ENCODE results near the gene OSBPL1A.

OSBPL1A gene

DNA sequence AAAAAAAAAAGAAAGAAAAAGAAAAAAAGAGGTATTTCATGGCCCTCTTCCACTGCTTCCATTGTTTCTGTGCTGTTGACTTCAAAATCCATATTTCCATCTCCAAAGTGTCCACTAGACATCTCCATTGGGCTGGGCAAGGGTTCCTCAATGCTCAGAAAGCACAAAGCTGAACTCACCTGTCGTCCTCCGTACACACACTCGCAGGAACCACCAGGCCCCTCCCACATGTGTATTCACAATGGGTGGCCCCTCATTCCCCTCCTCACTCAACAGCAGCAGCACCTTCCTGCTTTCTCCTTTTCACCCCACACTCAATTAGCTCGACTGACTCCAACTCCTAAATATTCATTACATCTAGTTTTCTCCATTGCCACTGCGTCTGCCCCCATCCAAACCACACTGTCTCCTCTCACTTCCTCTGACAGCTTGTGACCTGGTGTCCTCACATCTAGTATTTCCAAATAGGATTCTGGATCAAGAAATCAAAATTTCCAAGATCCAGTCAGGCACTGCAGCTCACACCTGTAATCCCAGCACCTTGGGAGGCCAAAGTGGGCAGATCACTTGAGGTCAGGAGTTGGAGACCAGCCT lies 25.2 kb downstream of the OSBPL1A start:
- ChIA-PET POLR2A (no interaction called here), CTCF (interaction anchor here (1.3 to 1.9 kb wide), 4 partner anchors 10 to 117 kb away, joined by 3 to 9 read pairs (median 6); no protein-coding TSS in a partner anchor)
- H3K27ac ChIP-seq (ENCODE audit: insufficient read depth in 1 of 2, low read depth in 1 of 2, low read length in 2 of 2, poor library complexity in 1 of 2, severe bottlenecking in 2 of 2): no peak overlapping the region
- no peaks in the 10 kb centered on the region for H3K9me3 ChIP-seq (ENCODE audit: control extremely low read depth in 1 of 5, control insufficient read depth in 4 of 5, insufficient read depth in 2 of 5, low read depth in 1 of 5, low read length in 4 of 5)
- WGBS (ENCODE audit: insufficient coverage): 97% methylated on average over 5 of the region's 5 CpGs
- DNase-seq: no peak
- no peak overlapping the region for H3K4me3 ChIP-seq (ENCODE audit: control insufficient read depth in 1 of 7, extremely low read depth in 1 of 7, insufficient read depth in 4 of 7, low read depth in 2 of 7, low read length in 6 of 7)
- H3K27me3 ChIP-seq (replicated peaks in 2 of 5; ENCODE audit: control insufficient read depth in 4 of 5, insufficient read depth in 5 of 5, low read length in 4 of 5): no peaks in the 10 kb centered on the region
- H3K36me3 ChIP-seq (ENCODE audit: control insufficient read depth in 4 of 4, insufficient read depth in 4 of 4, low read length in 3 of 4): peaks cover 10 to 50% (median 28%) of the 10 kb centered on the region in 4 experiments
- peaks cover 1 to 20% (median 13%) of the 10 kb centered on the region in 4 experiments for H3K4me1 ChIP-seq (ENCODE audit: control extremely low read depth in 1 of 4, control insufficient read depth in 4 of 4, insufficient read depth in 4 of 4, low read length in 3 of 4)

DNA sequence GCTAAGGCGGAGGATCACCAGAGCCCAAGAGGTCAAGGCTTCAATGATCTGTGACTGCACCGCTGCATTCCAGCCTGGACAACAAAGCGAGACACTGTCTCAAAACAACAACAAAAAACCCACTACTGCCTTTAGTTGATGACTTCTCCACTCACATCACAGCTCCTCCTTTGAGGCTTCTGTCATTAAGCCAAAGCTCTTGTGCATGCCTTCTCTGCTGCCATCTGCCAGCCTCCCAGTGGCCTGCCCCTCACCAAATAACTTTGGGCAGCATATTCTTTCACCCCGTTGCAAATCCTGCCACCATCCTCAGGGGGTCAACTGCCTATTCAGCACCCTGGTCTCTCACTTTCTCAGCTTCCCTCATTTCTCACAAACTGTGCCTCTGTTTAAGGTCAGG lies 27.5 kb downstream of the OSBPL1A start:
- Histone ChIP-seq H3K9me3 (ENCODE audit: control extremely low read depth in 1 of 5, control insufficient read depth in 4 of 5, insufficient read depth in 2 of 5, low read depth in 1 of 5, low read length in 4 of 5) (no peaks in the 10 kb centered on the region), H3K27me3 (replicated peaks in 2 of 5; ENCODE audit: control insufficient read depth in 4 of 5, insufficient read depth in 5 of 5, low read length in 4 of 5) (no peaks in the 10 kb centered on the region), H3K36me3 (ENCODE audit: control insufficient read depth in 4 of 4, insufficient read depth in 4 of 4, low read length in 3 of 4) (peaks cover 7 to 53% (median 30%) of the 10 kb centered on the region in 4 experiments), H3K27ac (ENCODE audit: insufficient read depth in 1 of 2, low read depth in 1 of 2, low read length in 2 of 2, poor library complexity in 1 of 2, severe bottlenecking in 2 of 2) (no peak overlapping the region), H3K4me1 (ENCODE audit: control extremely low read depth in 1 of 4, control insufficient read depth in 4 of 4, insufficient read depth in 4 of 4, low read length in 3 of 4) (peaks cover 1 to 20% (median 13%) of the 10 kb centered on the region in 4 experiments), H3K4me3 (ENCODE audit: control insufficient read depth in 1 of 7, extremely low read depth in 1 of 7, insufficient read depth in 4 of 7, low read depth in 2 of 7, low read length in 6 of 7) (no peak overlapping the region)
- ChIA-PET POLR2A (interaction anchor here (0.6 kb wide), 1 partner anchor 202 kb away, joined by 3 read pairs; no protein-coding TSS in a partner anchor), CTCF (interaction anchor here (1.3 to 3.8 kb wide), 4 partner anchors 10 to 77 kb away, joined by 3 to 33 read pairs (median 3); no protein-coding TSS in a partner anchor)
- DNase-seq: no peak
- WGBS (ENCODE audit: insufficient coverage): 100% methylated on average over 2 of the region's 4 CpGs

DNA sequence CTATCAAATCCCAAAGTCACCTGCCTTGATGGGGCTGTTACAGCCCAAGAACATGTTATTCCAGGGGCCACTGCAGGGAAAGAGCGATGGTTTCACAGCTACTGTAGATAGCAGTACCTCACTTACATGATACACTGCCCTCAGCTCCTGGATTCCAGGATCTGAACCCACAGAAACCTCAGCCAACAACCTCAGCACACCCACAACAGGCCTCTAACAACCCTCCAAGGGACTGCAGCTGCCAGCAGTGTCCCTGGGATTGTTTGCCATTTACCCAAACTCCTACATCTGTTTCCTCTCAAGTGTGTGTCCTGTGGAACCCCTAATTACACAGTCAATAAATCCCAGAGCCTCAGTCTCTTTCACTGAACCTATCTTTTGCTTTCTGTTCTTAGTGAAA lies 28.2 kb downstream of the OSBPL1A start:
- POLR2A ChIA-PET: interaction anchor here (0.6 to 1.0 kb wide), 3 partner anchors 8 to 32 kb away, joined by 3 to 4 read pairs (median 3); no protein-coding TSS in a partner anchor
- 70% methylated on average over 1 of the region's 1 CpG for WGBS (ENCODE audit: insufficient coverage)
- Histone ChIP-seq H3K4me1 (ENCODE audit: control extremely low read depth in 1 of 4, control insufficient read depth in 4 of 4, insufficient read depth in 4 of 4, low read length in 3 of 4) (peaks cover 1 to 20% (median 13%) of the 10 kb centered on the region in 4 experiments), H3K4me3 (ENCODE audit: control insufficient read depth in 1 of 7, extremely low read depth in 1 of 7, insufficient read depth in 4 of 7, low read depth in 2 of 7, low read length in 6 of 7) (no peak overlapping the region), H3K27ac (ENCODE audit: insufficient read depth in 1 of 2, low read depth in 1 of 2, low read length in 2 of 2, poor library complexity in 1 of 2, severe bottlenecking in 2 of 2) (no peak overlapping the region), H3K27me3 (replicated peaks in 2 of 5; ENCODE audit: control insufficient read depth in 4 of 5, insufficient read depth in 5 of 5, low read length in 4 of 5) (no peaks in the 10 kb centered on the region), H3K9me3 (ENCODE audit: control extremely low read depth in 1 of 5, control insufficient read depth in 4 of 5, insufficient read depth in 2 of 5, low read depth in 1 of 5, low read length in 4 of 5) (no peaks in the 10 kb centered on the region), H3K36me3 (ENCODE audit: control insufficient read depth in 4 of 4, insufficient read depth in 4 of 4, low read length in 3 of 4) (peaks cover 3 to 51% (median 28%) of the 10 kb centered on the region in 4 experiments)
- CTCF ChIA-PET: interaction anchor here (0.6 to 3.8 kb wide), 7 partner anchors 10 to 452 kb away, joined by 3 to 33 read pairs (median 3); no protein-coding TSS in a partner anchor
- DNase-seq: peak; percentile 14 to 83 (median 81)

DNA sequence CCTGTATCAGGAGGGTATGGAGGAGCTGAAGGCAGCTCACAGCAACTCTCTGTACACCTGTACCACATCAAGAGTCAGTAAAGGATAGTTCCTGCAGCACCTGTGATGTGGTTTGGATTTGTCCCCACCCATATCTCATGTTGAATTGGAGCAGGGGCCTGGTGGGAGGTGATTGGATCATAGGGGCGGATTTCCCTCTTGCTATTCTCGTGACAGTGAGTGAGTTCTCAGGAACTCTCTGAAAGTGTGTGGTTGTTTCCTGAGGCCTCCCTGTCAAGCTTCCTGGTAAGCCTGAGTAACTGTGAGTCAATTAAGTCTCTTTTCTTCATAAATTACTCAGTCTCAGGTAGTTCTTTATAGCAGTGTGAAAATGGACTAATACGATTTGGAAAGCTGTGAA lies 28.9 kb downstream of the OSBPL1A start:
- Histone ChIP-seq H3K4me3 (ENCODE audit: control insufficient read depth in 1 of 7, extremely low read depth in 1 of 7, insufficient read depth in 4 of 7, low read depth in 2 of 7, low read length in 6 of 7) (peak overlapping the region in 1 of 7 experiments; percentile 5), H3K27ac (ENCODE audit: insufficient read depth in 1 of 2, low read depth in 1 of 2, low read length in 2 of 2, poor library complexity in 1 of 2, severe bottlenecking in 2 of 2) (peak overlapping the region in 1 of 2 experiments; percentile 4), H3K4me1 (ENCODE audit: control extremely low read depth in 1 of 4, control insufficient read depth in 4 of 4, insufficient read depth in 4 of 4, low read length in 3 of 4) (peaks cover 1 to 20% (median 11%) of the 10 kb centered on the region in 4 experiments), H3K9me3 (ENCODE audit: control extremely low read depth in 1 of 5, control insufficient read depth in 4 of 5, insufficient read depth in 2 of 5, low read depth in 1 of 5, low read length in 4 of 5) (no peaks in the 10 kb centered on the region), H3K36me3 (ENCODE audit: control insufficient read depth in 4 of 4, insufficient read depth in 4 of 4, low read length in 3 of 4) (peaks cover 2 to 52% (median 28%) of the 10 kb centered on the region in 4 experiments), H3K27me3 (replicated peaks in 2 of 5; ENCODE audit: control insufficient read depth in 4 of 5, insufficient read depth in 5 of 5, low read length in 4 of 5) (no peaks in the 10 kb centered on the region)
- peak in 2 of 3 donors; percentile 14 to 30 for DNase-seq
- POLR2A ChIA-PET: interaction anchor here (0.8 to 1.0 kb wide), 2 partner anchors 9 kb away, joined by 3 read pairs; no protein-coding TSS in a partner anchor
- CTCF ChIA-PET: interaction anchor here (0.9 to 3.8 kb wide), 4 partner anchors 9 to 119 kb away, joined by 3 to 33 read pairs (median 3); no protein-coding TSS in a partner anchor
- 19% methylated on average over 3 of the region's 3 CpGs for WGBS (ENCODE audit: insufficient coverage)

GRCh38 chr18:24366328-24366727 lies 31.3 kb downstream of the OSBPL1A start:
- no peak for DNase-seq
- WGBS (ENCODE audit: insufficient coverage): 98% methylated on average over 3 of the region's 3 CpGs
- Histone ChIP-seq H3K4me3 (ENCODE audit: control insufficient read depth in 1 of 7, extremely low read depth in 1 of 7, insufficient read depth in 4 of 7, low read depth in 2 of 7, low read length in 6 of 7) (no peak overlapping the region), H3K27me3 (replicated peaks in 2 of 5; ENCODE audit: control insufficient read depth in 4 of 5, insufficient read depth in 5 of 5, low read length in 4 of 5) (no peaks in the 10 kb centered on the region), H3K4me1 (ENCODE audit: control extremely low read depth in 1 of 4, control insufficient read depth in 4 of 4, insufficient read depth in 4 of 4, low read length in 3 of 4) (peaks cover 1 to 20% (median 11%) of the 10 kb centered on the region in 4 experiments), H3K27ac (ENCODE audit: insufficient read depth in 1 of 2, low read depth in 1 of 2, low read length in 2 of 2, poor library complexity in 1 of 2, severe bottlenecking in 2 of 2) (no peak overlapping the region), H3K9me3 (ENCODE audit: control extremely low read depth in 1 of 5, control insufficient read depth in 4 of 5, insufficient read depth in 2 of 5, low read depth in 1 of 5, low read length in 4 of 5) (no peaks in the 10 kb centered on the region), H3K36me3 (ENCODE audit: control insufficient read depth in 4 of 4, insufficient read depth in 4 of 4, low read length in 3 of 4) (peaks cover 2 to 51% (median 24%) of the 10 kb centered on the region in 4 experiments)
- CTCF ChIA-PET: no interaction called here
- POLR2A ChIA-PET: no interaction called here

DNA sequence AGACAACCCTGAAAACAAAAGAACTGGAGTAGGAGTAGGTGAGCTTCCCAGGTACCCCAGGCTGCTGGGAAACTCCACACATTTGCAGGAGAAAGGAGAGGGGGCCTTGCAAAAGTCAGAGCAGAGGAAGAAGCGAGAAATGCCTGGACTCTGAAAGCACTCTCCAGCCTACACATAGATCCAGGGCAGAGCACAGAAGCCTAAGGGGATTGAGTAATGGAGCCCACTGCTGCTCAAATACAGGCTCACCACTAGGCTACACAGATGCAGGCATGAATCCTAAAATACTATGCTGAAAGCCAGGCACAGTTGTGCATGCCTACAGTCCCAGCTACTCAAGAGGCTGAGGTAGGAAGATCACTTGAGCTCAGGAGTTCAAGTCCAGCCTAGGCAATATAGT lies 33.4 kb downstream of the OSBPL1A start:
- POLR2A ChIA-PET: no interaction called here
- 80% methylated on average over 1 of the region's 1 CpG for WGBS (ENCODE audit: insufficient coverage)
- no peaks in the 10 kb centered on the region for H3K9me3 ChIP-seq (ENCODE audit: control extremely low read depth in 1 of 5, control insufficient read depth in 4 of 5, insufficient read depth in 2 of 5, low read depth in 1 of 5, low read length in 4 of 5)
- peaks cover 2 to 50% (median 23%) of the 10 kb centered on the region in 4 experiments for H3K36me3 ChIP-seq (ENCODE audit: control insufficient read depth in 4 of 4, insufficient read depth in 4 of 4, low read length in 3 of 4)
- no peaks in the 10 kb centered on the region for H3K27me3 ChIP-seq (replicated peaks in 2 of 5; ENCODE audit: control insufficient read depth in 4 of 5, insufficient read depth in 5 of 5, low read length in 4 of 5)
- no peak for DNase-seq
- CTCF ChIA-PET: interaction anchor here (1.6 to 6.0 kb wide), 3 partner anchors 49 to 123 kb away, joined by 3 to 80 read pairs (median 3); no protein-coding TSS in a partner anchor
- H3K27ac ChIP-seq (ENCODE audit: insufficient read depth in 1 of 2, low read depth in 1 of 2, low read length in 2 of 2, poor library complexity in 1 of 2, severe bottlenecking in 2 of 2): no peak overlapping the region
- peaks cover under 1 to 10% (median 2%) of the 10 kb centered on the region in 4 experiments for H3K4me1 ChIP-seq (ENCODE audit: control extremely low read depth in 1 of 4, control insufficient read depth in 4 of 4, insufficient read depth in 4 of 4, low read length in 3 of 4)
- no peak overlapping the region for H3K4me3 ChIP-seq (ENCODE audit: control insufficient read depth in 1 of 7, extremely low read depth in 1 of 7, insufficient read depth in 4 of 7, low read depth in 2 of 7, low read length in 6 of 7)

DNA sequence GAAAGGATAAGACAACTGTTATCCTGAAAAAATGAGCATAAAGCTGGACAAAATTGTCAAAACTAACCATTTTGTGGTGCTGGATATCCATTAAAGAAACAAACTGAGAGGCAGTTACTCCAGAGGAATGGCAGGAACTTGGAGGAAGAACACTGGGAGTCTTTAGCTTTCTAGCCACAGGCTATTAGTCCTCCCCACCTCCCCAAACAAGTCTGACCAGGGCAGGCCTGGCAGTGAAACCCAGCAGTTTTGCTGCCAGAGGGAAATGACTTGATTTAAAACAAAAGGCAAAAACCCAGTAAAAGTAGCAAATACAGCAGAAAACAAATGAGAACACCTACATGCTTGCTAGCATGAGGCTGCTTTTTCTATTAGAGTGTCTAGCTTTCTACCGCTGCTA lies 34.9 kb downstream of the OSBPL1A start:
- peaks cover 2 to 48% (median 23%) of the 10 kb centered on the region in 4 experiments for H3K36me3 ChIP-seq (ENCODE audit: control insufficient read depth in 4 of 4, insufficient read depth in 4 of 4, low read length in 3 of 4)
- CTCF ChIA-PET: interaction anchor here (0.6 to 6.0 kb wide), 4 partner anchors 12 to 186 kb away, joined by 3 to 80 read pairs (median 3); no protein-coding TSS in a partner anchor
- H3K27me3 ChIP-seq (replicated peaks in 2 of 5; ENCODE audit: control insufficient read depth in 4 of 5, insufficient read depth in 5 of 5, low read length in 4 of 5): no peaks in the 10 kb centered on the region
- H3K27ac ChIP-seq (ENCODE audit: insufficient read depth in 1 of 2, low read depth in 1 of 2, low read length in 2 of 2, poor library complexity in 1 of 2, severe bottlenecking in 2 of 2): no peak overlapping the region
- H3K4me1 ChIP-seq (ENCODE audit: control extremely low read depth in 1 of 4, control insufficient read depth in 4 of 4, insufficient read depth in 4 of 4, low read length in 3 of 4): no peaks in the 10 kb centered on the region
- POLR2A ChIA-PET: no interaction called here
- H3K9me3 ChIP-seq (ENCODE audit: control extremely low read depth in 1 of 5, control insufficient read depth in 4 of 5, insufficient read depth in 2 of 5, low read depth in 1 of 5, low read length in 4 of 5): no peaks in the 10 kb centered on the region
- no peak overlapping the region for H3K4me3 ChIP-seq (ENCODE audit: control insufficient read depth in 1 of 7, extremely low read depth in 1 of 7, insufficient read depth in 4 of 7, low read depth in 2 of 7, low read length in 6 of 7)
- DNase-seq: no peak
- WGBS (ENCODE audit: insufficient coverage): 100% methylated on average over 1 of the region's 1 CpG
